NCI-H82 treated with DMSO at 0.1 percent for 48 hours (cell line): ENCODE measurements around the gene TMEM200A.

Source experiments
- DNase-seq: peaks from one replicate; lab custom pipeline; 2025; ENCODE audit not compliant: unreplicated experiment; lab: John Stamatoyannopoulos, UW

Gene TMEM200A

GRCh38 chr6:130485870-130486269 is 120.1 kb downstream of the TMEM200A start:
- DNase-seq = no peak

- DNase-seq = no peak
Measured at GRCh38 chr6:130486417-130486816, 120.6 kb downstream of the TMEM200A start.

GRCh38 chr6:130489514-130489913 is 123.7 kb downstream of the TMEM200A start:
- DNase-seq = no peak
